Cardiac muscle cell (in vitro differentiated cells and primary cell): ENCODE data around the gene SIRT2. TPM values are rescaled to one million over a fixed set of nuclear protein-coding genes. Genes with fewer than 3 reads are reported as not detected.
A peak's percentile ranks its signal among the peaks of the same experiment; 100 is the strongest.

ENCODE experiments used
- DNase-seq, 2 donors: peaks; one replicate each; pipeline versions ENCODE4 v3.0.0 to v3.0.0-alpha.2; 2010 to 2017; ENCODE audit warnings: low read depth in 1 of 2, low spot score in 1 of 2
- H3K27ac ChIP-seq: fragments of 200-600 bp; sonication (generic); 2 replicates; pipeline ENCODE4 v1.5.1; 2016
- H3K27me3 ChIP-seq: fragments of 200-600 bp; sonication (generic); 2 replicates; pipeline ENCODE4 v1.6.0; 2016; ENCODE audit warnings: control low read depth
- H3K36me3 ChIP-seq: fragments of 200-600 bp; sonication (generic); 2 replicates; pipeline ENCODE4 v1.5.1; 2016; ENCODE audit warnings: control low read depth
- H3K4me1 ChIP-seq: fragments of 200-600 bp; sonication (generic); 2 replicates; pipeline ENCODE4 v1.8.1; 2017; ENCODE audit warnings: low read depth, mild to moderate bottlenecking, mixed run types
- H3K4me3 ChIP-seq: fragments of 200-600 bp; sonication (generic); 2 replicates; pipeline ENCODE4 v1.5.1; 2016; ENCODE audit warnings: mild to moderate bottlenecking
- H3K9me3 ChIP-seq: fragments of 200-600 bp; sonication (generic); 2 replicates; pipeline ENCODE4 v1.5.1; 2017; ENCODE audit warnings: low read depth, mild to moderate bottlenecking, control low read depth
- polyA plus RNA-seq: library from polyadenylated mRNA; unstranded; fragments of >200 nt; fragmentation: Nextera tagmentation; extraction: Ambion mirVana; gene quantifications from 2 replicates; pipeline ENCODE4 v1.2.1, GENCODE V29; 2016
- total RNA-seq: library from RNA; depleted of rRNA; stranded (reverse); fragments of >200 nt; gene quantifications from 2 replicates; pipeline ENCODE4 v1.2.3, GENCODE V29; 2016
- TF ChIP-seq, protein P1 (sequence below): IDR thresholded peaks from 2 replicates; pipeline ENCODE4 v1.5.1; 2012; ENCODE audit warnings: low read depth, mild to moderate bottlenecking, low read length

The SIRT2 gene
- total and polyA plus RNA-seq, 2 experiments from 2014 or later, result 33.4 to 33.5 TPM

DNA sequence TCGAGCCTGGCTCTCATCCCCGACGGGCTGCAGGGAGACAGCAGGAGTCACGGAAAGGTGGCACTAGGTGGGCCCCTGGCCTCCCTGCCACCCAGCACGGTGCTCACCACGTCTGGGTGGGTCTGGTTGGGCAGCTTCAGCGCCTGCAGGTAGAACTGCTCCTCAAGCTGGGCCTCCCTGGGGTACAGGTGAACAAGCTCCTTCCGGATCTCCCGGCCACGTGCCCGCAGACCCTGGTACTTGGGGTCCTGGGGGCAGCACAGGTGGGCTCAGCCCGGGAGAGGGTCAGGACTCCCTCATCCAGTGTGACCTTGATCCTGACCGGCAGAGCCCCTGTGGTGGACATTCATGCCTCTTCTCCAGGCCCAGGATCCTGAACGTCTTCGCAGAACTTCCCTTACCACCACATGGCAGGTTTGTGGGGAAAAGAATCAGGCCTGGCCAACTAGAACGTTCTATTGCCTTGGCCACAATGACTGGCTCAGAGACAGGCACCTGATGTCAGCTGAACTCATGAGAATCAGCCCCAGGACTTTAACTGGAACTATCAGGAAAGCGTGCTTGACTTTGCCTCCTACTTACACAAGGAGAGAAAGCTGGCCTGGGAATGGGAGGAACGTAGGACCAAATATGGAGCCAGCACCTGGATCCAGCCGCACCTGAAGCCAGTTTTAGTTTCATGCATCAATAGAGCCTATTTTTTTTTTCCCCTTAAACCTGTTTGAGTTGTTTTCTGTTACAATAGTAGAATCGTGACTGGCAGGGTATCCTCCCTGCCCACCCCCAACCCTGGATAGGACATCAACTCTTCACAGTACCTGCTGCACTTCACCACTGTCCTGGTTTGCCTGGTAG, 22.2 kb upstream of the SIRT2 start:
- peaks cover 17% of the 10 kb centered on the region for H3K36me3 ChIP-seq
- TF ChIP-seq, protein P1, sequence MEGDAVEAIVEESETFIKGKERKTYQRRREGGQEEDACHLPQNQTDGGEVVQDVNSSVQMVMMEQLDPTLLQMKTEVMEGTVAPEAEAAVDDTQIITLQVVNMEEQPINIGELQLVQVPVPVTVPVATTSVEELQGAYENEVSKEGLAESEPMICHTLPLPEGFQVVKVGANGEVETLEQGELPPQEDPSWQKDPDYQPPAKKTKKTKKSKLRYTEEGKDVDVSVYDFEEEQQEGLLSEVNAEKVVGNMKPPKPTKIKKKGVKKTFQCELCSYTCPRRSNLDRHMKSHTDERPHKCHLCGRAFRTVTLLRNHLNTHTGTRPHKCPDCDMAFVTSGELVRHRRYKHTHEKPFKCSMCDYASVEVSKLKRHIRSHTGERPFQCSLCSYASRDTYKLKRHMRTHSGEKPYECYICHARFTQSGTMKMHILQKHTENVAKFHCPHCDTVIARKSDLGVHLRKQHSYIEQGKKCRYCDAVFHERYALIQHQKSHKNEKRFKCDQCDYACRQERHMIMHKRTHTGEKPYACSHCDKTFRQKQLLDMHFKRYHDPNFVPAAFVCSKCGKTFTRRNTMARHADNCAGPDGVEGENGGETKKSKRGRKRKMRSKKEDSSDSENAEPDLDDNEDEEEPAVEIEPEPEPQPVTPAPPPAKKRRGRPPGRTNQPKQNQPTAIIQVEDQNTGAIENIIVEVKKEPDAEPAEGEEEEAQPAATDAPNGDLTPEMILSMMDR, result no peak
- no peak for DNase-seq

GRCh38 chr19:38920602-38921419, 21.4 kb upstream of the SIRT2 start:
- Histone ChIP-seq H3K27me3 (no peaks in the 10 kb centered on the region), H3K4me1 (no peaks in the 10 kb centered on the region), H3K9me3 (no peaks in the 10 kb centered on the region), H3K4me3 (no peak overlapping the region), H3K36me3 (peaks cover 17% of the 10 kb centered on the region), H3K27ac (no peak overlapping the region)
- TF ChIP-seq, protein P1, result no peak
- DNase-seq, result no peak

More for the DNA sequence above, 22.2 kb upstream of the SIRT2 start:
- Histone ChIP-seq H3K4me3 (no peak overlapping the region), H3K27ac (no peak overlapping the region), H3K9me3 (no peaks in the 10 kb centered on the region), H3K27me3 (no peaks in the 10 kb centered on the region), H3K4me1 (no peaks in the 10 kb centered on the region)

DNA sequence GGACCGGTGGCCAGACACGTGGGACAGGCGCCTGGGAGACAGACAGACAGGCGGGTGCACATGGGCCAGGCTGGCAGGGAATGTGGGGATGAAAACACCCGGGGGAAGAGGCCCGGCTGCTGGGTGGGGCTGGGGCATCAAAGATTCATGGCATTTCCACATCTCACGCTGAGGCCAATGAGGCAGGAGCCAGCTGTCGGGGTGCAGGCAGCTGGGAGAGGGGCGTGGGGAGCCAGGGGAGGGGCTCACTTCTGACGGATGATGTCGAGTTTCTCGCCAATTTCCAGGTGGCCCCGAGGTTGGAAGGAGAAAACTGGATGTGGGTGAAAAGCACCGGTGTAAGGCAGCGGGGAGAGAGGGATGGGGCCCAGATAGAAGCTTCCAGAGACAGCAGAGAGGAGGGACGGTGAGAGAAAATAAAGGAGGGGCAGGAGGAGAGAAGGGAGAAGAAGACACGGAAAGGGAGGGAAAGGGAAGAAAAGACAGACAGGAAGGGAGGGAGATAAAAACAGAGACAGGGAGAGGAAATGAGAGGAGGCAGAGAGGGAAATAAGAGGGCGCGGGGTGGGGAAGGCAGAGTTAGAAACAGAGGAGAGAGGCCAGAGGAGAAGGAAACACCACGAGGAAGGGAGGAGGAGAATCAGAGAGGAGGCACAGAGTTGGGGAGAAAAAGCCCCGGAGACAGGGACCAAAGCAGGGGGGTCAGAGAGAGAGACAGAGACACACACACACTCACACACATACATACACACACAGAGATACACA, 20.6 kb upstream of the SIRT2 start:
- H3K4me3 ChIP-seq, result no peak overlapping the region
- peaks cover 16% of the 10 kb centered on the region for H3K36me3 ChIP-seq
- TF ChIP-seq, protein P1, result no peak
- H3K27me3 ChIP-seq, result no peaks in the 10 kb centered on the region
- H3K27ac ChIP-seq, result no peak overlapping the region
- no peaks in the 10 kb centered on the region for H3K9me3 ChIP-seq
- no peaks in the 10 kb centered on the region for H3K4me1 ChIP-seq
- no peak for DNase-seq

DNA sequence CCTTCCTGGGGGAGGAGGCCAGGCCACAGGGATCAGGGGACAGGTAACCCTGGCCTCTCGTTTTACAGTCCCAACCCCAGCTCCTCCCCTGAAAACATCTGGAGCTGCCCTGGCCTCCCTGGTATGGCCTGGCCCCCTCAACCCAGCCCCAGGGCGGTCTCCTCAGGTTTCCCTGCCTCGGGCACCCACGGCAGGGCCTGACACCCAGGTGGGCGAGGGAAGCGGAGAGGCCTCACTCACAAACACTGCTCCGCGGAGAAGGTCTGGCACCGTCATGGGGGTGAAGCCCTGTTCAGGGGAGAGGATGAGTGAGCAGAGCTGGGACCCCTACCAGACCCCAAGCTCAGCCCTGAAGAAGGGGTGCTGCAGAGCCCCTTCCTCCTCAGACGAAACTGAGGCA, 19.1 kb upstream of the SIRT2 start:
- H3K36me3 ChIP-seq, result peaks cover 9% of the 10 kb centered on the region
- no peaks in the 10 kb centered on the region for H3K4me1 ChIP-seq
- H3K9me3 ChIP-seq, result no peaks in the 10 kb centered on the region
- TF ChIP-seq, protein P1, result no peak
- no peaks in the 10 kb centered on the region for H3K27me3 ChIP-seq
- no peak for DNase-seq
- no peak overlapping the region for H3K4me3 ChIP-seq
- H3K27ac ChIP-seq, result no peak overlapping the region

- no peaks in the 10 kb centered on the region for H3K4me1 ChIP-seq
- no peaks in the 10 kb centered on the region for H3K27me3 ChIP-seq
- peaks cover 9% of the 10 kb centered on the region for H3K36me3 ChIP-seq
- TF ChIP-seq, protein P1, result peak; percentile 19
- peak; percentile 15 to 19 for DNase-seq
- peak overlapping the region; percentile 17 for H3K27ac ChIP-seq
- no peak overlapping the region for H3K4me3 ChIP-seq
- H3K9me3 ChIP-seq, result no peaks in the 10 kb centered on the region
These were observed 18.6 kb upstream of the SIRT2 start for GRCh38 chr19:38917921-38918491.
